HG03045 (cell line): ENCODE measurements around the gene OGFR.

Source experiments
- ATAC-seq: cut with Tn5 transposase; IDR thresholded peaks from one replicate; pipeline ENCODE4 v1.9.1; 2021; ENCODE audit warnings: mild to moderate bottlenecking, moderate library complexity; ENCODE audit not compliant: unreplicated experiment

The OGFR gene

DNA sequence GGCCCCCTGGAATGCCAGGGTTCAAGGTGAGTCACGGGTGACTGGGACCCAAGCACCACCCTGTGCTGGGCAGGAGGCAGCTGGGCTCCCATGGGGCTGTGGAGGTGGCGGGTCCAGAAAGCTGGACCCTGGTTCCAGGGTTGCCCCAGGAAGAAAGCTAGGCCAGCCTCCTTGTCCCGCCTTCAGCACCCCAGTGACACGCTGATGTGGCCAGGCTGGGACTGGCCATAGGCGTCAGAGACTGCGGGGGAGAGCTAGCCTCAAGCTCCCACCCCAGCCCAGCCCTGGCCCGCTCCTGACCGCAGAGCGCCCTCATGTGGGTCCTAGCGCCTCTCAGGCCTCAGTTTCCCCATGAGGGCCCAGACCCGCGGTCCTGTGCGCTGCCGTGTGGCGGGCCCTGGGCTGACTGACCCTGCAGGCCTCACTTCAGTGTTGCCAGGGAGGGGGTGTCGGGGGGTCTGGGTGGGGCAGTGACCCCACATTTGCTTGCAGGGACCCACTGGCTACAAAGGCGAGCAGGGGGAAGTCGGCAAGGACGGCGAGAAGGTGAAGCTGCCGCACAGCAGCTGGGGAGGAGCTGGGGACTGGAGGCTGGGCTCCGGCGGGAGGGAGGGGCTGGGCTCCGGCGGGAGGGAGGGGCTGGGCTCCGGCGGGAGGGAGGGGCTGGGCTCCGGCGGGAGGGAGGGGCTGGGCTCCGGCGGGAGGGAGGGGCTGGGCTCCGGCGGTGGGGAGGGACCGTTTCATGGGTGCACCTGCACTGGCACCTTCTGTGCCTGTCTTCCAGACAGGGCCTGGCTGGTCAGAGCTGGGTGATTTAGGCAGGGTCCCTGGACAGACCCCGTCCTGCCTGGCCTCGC lies 20.1 kb downstream of the OGFR start:
- no peak for ATAC-seq

DNA sequence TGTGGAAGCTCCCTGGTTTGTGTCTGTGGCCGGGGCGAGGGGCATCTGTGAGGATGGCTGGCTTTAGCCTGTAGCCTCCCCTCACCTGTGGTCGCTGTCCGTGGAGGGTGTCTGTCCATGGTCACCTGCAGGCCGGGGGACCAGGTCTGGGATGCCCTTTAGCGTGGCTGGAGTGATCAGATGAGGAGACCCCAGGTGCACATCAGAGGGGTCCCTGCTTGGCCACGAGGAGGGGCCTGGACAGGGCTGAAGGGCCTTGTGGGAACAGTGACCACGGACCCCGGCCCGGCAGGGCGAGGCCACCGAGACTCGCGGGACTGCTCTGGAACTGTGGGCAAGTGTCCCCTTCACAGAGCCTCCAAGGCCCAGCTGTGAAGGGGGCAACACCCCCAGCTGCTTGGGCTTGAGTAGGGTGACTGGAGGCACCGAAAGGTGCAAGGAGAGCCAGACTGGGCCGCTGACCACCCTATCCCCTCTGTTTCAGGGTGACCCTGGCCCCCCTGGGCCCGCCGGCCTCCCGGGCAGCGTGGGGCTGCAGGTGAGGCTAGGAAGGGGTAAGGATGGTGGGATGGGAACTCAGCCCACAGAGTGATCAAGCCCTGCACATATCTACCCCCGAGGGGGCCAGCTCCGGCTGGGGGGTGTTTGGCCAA lies 20.8 kb downstream of the OGFR start:
- no peak for ATAC-seq

DNA sequence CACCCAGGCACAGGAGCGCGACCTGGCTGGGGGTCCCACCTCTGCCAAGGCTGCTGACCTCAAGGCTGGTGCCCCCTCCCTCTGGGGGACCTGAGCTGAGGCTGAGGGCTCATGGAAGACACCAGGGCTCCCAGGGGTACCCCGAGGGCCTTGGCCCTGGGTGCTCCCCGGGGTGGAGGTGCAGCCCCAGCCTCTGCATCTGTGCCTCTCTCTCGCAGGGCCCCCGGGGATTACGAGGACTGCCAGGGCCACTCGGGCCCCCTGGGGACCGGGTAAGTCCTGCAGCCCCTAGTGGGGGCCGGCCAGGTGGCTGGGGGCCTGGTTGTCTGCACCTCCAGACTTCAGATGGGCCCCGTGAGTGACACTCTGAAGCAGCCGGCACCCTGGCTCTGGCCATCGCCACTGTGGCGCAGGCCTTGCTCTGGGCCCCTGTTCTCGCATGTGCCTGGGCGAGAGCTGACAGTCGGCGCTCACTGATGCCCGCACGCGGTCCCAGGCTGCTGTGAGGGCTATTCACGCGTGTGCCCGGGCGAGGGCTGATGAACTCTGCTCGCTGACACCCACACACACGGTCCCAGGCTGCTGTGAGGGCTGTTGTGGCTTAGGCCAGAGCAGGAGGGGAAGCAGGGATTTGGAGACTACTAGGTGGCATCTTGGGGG lies 21.5 kb downstream of the OGFR start:
- ATAC-seq: no peak

DNA sequence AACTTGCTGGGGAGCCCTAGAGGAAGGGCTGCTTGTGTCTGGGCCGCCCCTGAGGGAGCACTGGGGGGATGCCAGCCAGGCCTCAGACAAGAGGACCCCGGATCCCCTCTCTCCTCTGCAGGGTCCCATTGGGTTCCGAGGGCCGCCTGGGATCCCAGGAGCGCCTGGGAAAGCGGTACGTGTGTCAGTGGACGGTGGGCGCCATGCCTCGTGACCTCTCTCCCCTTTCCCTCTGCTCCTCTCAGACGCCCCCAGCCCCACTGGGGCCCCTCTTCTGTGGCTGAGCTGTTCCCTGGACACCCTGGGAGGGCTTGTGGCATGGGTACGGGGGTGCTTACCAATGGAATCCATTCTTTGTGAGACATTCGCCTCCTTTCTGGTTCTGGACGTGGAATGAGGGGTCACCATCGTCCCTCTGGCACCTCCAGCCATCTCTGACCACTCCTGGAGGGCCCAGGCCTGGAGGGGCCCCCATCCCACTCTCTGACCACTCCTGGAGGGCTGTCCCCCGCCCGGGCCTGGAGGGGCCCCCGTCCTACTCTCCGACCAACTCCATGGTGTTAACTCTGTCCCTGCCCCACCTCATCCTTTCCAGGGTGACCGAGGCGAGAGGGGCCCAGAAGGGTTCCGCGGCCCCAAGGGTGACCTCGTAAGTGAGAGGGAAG lies 22.1 kb downstream of the OGFR start:
- ATAC-seq: no peak

DNA sequence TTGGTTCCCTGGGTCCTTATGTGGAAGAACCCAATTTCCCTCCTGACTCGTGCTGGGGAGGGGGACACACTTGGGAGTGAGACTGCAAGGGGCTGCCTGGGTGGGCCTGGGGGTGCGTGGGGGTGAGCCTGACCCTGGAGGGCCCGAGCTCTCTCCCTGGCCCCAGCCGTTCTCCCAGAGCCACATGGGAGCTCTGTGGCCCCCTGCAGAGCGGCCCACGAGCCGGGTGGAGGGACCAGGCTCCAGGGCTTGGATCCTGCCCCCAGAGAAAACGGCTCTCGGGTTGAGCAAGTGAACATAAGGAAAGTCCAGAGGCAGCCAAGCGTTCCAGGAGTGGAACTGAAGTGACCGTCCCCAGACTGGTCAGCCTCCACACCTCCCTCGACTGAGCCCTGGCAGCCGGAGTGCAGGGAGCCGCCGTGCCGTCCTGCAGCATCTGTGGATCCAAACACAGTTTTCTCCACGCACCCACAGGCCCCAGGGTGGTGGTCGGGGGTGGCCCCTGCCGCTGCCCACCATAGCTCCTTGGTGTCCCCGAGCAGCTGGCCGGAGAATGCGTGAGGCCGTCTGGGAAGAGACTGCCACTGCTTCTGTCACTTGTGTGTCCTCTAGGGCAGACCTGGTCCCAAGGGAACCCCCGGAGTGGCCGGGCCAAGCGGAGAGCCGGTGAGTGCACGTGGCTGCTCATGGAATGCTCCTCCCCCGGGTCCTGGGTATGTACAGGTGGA lies 22.8 kb downstream of the OGFR start:
- ATAC-seq: no peak

DNA sequence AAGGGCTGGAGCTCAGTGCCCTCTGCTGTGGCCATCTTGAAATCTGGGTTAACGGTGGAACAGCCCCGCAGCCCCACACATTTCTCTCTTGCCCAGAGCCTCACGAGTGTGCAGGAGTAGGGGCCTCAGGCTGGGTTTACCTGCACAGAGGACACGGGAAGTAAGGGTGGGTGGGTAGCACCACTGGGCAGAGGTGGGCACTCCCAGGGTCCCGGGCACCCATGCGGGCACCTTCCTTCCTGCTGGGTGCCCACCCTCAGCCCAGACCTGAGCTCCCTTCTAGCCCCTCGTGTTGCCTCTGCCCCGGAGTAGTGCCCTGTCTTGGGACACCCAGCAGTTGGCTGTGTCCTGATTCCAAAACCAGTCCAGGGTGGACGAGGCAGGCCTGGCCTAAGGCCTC lies 23.4 kb downstream of the OGFR start:
- no peak for ATAC-seq

DNA sequence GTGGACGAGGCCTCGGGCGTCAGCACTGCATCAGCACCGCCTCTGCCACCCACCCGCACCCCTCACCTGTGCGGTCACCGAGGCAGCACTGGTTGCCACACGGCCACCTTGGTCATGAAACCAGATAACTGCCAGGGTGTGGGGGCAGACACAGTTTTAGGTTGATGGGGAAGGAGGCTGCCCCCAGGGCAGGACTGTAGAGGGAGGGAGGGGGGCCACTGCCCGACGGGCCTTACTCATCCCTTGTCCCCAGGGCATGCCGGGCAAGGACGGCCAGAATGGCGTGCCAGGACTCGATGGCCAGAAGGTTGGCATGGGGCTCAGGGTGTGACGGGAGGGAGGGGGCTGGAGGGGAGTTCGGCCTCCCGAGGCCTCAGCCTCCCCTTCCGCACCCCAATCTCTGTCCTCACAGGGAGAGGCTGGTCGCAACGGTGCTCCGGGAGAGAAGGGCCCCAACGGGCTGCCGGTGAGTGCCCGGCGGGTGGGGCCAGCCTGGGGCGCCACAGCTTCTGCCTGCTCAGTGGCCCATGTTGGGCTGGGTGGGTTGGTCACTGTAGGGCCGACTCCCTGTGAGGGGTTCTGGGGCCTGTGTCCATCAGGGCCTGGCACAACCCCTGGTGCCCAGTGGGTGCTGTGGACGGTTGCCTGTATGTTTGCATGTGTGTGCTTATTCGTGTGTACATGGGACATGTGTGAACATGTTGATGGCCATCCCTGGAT lies 24.0 kb downstream of the OGFR start:
- ATAC-seq: no peak

DNA sequence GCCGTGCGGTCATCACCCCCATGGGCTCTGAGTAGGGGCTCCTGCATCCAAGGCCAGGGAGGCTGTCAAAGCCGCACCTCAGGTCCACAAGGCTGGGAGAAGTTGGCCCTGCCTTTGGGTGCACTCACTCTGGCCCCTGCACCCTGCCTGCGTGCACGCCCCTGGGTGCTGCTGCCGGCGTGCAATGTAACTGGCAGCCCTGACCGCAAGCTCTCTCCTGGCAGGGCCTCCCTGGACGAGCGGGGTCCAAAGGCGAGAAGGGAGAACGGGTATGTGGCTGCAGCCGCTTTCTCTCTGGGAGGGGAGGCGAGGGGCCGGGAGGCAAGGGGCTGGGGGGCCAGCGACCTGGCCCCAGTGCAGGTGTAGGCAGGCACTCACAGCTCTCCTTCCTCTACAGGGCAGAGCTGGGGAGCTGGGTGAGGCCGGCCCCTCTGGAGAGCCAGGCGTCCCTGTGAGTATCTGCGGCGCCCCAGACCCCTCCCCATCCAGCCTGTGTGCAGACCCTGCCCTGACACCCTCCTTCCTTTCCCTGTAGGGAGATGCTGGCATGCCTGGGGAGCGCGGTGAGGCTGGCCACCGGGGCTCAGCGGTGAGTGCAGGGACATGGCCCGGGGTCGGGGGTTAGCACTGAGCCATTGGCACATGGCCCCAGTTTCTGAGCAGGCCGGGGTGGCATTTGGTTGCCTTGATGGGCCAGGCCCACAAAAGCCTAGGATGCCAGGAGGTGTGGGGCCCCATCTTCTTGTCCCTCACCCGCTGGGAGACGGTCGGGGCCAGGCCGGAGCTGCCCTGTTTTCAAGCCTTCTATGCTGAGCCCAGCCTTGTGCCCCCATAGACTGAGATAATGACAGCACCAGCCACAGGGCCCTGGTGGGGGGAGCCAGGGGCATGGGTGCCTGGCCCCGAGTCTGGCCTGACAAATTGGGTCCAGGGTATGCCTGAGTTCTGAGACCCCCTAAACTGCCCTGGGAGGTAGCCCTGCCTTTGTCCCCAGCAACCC lies 24.9 kb downstream of the OGFR start:
- ATAC-seq: no peak

DNA sequence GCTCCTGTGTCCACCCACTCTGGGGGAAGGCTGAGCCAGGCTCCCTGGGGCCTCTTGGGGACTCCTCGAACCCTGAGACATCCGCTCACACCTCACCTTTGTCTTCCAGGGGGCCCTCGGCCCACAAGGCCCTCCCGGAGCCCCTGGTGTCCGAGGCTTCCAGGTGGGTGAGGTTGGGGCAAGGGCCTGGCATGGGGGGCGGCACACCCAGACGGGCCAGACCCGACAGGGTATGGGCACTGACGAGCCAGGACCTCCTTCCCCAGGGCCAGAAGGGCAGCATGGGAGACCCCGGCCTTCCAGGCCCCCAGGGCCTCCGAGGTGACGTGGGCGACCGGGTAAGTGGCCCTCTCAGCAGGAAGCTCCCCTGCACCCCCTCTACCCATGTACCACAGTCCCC lies 25.6 kb downstream of the OGFR start:
- ATAC-seq: no peak

DNA sequence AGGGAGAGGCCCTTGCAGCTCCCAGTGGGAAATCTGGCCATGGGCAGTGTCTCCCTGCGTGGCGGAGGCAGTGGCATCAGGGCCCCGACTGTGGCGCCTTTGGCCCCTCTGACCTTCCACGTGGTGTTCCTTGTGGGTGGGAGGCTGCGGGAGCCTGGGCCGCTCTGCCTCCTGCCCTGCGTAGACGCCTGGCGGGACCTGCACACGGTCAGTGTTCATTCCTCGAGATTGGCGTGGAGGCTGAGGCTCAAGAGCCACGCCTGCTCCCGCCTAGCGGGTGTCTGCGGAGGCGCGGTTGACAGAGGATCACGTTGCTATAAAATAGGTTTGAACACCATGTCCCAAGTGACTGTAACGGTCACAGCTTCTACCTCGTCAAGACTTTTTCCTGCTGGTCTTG lies 26.2 kb downstream of the OGFR start:
- no peak for ATAC-seq

DNA sequence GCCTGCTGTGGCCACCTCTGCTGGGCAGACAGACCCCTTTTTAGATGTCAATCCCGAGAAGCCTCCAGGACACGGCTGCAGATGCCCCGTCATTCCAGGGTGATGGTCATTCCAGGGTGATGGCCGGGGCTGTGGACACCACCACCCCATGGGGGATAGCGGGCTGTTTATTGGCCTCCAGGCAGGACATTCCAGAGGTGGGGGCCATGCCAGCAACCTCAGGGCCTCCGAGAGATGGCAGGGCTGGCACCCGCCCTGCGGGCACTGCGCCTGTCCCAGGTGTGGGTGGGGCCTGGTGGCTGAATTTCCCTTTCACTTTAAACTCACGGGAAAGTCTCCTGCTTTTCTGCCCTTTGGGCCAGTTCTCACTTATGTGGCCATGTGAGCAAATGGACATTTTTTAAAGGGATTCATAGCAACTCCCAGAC lies 26.7 kb downstream of the OGFR start:
- no peak for ATAC-seq

DNA sequence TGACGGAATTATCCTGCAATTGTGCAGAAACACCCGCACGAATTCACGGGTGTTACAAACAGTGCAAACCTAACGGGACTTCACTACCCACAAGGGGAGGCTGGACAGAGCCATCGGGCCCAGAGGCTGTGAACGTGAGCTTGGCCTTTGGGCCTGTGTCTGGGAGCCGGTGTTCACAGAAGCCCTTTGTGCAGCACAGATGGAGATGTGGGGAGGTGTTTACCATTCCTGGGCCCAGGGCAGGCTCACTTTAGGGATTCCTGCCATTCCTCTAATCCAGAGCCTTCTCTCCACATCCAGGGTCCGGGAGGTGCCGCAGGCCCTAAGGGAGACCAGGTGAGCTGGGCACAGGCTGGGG lies 27.2 kb downstream of the OGFR start:
- ATAC-seq: no peak

DNA sequence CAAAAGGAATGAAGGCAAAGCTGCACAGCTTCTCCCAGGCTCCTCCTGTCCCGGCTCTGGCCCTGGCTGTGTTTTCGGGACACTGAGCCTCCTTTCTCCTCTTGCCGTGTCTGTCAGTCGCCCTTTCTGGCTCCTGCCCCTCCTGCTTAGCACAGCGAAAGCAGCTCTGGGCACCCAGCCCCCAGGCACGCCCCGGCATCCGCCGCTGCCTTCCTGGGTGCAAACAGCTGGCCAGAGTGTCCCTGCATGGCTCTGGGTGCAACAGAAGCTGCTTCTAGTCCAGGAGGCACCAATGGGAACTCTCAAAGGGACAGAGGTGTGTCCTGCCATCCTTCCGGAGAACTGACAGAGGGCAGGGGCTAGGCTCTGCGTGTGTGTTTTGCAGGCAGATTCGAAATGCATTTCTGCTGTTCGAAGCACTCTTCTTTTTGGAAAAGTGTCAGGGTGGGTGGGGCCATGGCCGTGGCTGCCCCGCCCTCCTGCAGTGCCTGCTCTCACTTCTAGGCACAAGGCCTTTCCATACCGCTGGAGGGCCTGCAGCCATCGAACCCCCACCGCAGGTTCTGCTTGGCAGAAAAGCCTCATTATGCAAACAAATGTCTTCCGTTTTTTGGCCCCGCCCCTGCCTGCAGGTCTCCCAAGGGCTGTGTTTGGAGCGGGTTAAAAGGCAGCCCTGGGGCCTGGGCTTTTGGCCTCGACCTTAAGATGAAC lies 27.7 kb downstream of the OGFR start:
- ATAC-seq: no peak

DNA sequence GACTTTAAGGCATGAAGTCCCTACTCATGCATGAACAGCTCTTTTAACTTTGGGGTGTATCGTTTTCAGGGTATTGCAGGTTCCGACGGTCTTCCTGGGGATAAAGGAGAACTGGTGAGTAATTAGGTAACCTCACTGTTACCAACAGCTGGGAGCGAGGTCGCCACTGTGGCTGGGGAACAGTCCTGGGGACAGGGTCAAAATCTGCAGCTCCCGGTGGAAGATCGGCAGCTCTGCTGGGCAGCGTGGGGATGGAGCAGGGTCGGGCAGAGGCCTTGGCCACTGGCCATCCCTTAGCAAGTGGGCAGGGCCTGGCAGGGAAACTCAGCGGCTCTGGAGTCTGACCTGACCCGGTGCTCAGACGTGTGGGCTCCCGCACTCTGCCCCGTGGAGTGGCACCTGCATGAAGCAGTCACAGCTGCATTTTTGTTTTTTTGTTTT lies 28.3 kb downstream of the OGFR start:
- no peak for ATAC-seq

DNA sequence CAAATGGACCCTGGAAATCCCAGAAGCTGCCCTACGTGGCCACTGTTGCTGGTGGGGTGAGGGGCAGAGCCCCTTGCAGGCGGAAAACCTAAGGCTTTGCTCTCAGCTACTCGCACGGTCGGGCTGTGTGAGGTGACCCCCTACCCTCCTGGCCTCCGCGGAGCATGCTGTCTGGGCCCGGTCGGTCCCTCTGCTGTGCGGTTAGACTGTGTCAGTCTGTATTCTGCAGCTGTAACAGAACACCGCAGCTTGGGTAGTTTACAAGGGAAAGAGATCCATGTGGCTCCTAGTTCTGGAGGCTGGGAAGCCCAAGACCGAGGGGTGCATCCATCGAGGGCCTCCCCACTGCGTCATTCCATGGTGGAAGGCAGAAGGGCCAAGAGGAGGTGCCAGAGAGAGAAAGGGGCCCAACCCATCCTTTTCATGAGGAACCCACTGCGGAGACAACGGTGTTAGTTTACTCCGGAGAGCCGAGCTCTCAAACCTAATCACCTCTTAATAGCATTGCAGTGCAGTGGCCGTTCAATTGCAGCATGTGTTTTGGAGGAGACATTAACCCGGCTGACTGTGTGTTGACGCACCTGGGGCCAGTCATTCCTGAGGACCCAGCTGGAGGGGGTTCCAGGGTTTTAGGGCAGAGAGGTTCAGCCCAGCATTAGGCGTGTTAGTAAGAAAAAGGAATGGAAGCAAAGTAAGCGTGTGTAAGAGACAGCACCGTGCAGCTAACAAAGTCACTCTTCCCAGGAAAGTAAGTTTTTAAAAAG lies 30.5 kb downstream of the OGFR start:
- no peak for ATAC-seq

DNA sequence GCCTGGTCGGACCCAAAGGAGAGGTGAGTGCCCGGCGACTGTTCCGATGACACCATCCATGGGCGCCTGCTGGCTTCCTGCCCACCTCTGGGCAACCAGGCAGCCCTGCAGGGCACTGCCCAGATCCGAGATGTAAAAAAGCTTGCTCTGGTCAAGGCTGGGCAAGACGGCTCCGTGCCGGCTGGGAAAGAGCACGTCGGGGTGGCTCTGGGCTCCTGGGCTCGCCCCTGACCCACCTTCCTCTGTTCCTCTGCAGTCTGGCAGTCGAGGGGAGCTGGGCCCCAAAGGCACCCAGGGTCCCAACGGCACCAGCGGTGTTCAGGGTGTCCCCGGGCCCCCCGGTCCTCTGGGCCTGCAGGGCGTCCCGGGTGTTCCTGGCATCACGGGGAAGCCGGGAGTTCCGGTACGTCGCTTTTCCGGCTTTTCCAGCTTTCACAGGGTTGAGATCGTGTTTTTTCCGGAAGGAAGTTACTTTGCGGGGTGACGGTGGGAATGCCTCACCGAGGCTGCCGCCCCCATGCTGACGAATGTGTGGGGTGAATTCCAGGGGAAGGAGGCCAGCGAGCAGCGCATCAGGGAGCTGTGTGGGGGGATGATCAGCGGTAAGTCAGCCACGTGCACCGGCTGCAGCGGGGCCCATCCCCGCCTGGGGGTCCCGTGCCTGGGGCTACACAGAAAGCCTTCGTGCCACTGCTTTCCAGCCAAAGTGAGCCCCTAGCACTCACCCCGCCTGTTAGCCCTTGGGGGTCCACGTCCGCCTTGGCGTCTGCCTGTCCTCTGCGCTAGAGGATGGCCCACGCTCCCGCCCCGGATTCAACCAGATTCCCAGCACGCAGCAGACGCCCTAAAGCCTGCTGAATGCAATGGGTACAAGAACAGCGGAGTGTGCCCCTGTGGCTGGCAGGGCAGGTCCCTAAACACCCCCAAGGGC lies 31.6 kb downstream of the OGFR start:
- no peak for ATAC-seq
